EH (cell line): Measurements from ENCODE around the gene SNX11.
"Not testable (repeated sequence)": the region's sequence is repeated elsewhere in the genome, so short reads cannot be mapped to it uniquely, and the experiment has no call there.

Source experiments
- DNase-seq: peaks from one replicate; pipeline ENCODE4 v3.0.0-alpha.2; 2015; ENCODE audit warnings: low read depth

Gene SNX11

GRCh38 chr17:48107137-48108055 lies at the start of gene SNX11:
SNX11 (plus strand) TSS chr17:48107766; CDS start chr17:48112044, 4,278 bp downstream.
- peak; percentile 89 for DNase-seq

GRCh38 chr17:48058393-48059124 lies 49.0 kb upstream of the SNX11 start:
- no peak for DNase-seq

GRCh38 chr17:48059125-48059668 lies 48.4 kb upstream of the SNX11 start:
- DNase-seq: no peak

GRCh38 chr17:48060249-48060648 lies 47.3 kb upstream of the SNX11 start:
- DNase-seq: no peak

- DNase-seq: no peak
Observed at GRCh38 chr17:48062273-48062672, 45.3 kb upstream of the SNX11 start.

GRCh38 chr17:48064638-48065037 lies 42.9 kb upstream of the SNX11 start:
- DNase-seq: no peak

- DNase-seq: no peak
Observed at GRCh38 chr17:48066192-48066591, 41.4 kb upstream of the SNX11 start.

- DNase-seq: no peak
Observed at GRCh38 chr17:48066656-48067055, 40.9 kb upstream of the SNX11 start.

GRCh38 chr17:48067245-48067644 lies 40.3 kb upstream of the SNX11 start:
- DNase-seq: no peak

GRCh38 chr17:48067808-48068207 lies 39.8 kb upstream of the SNX11 start:
- DNase-seq: peak; percentile 38

- peak; percentile 83 for DNase-seq
Observed at GRCh38 chr17:48068491-48068961, 39.0 kb upstream of the SNX11 start.

- no peak for DNase-seq
Observed at GRCh38 chr17:48070195-48070594, 37.4 kb upstream of the SNX11 start.

GRCh38 chr17:48071654-48072053 lies 35.9 kb upstream of the SNX11 start:
- no peak for DNase-seq

GRCh38 chr17:48072811-48073210 lies 34.8 kb upstream of the SNX11 start:
- not testable (repeated sequence) for DNase-seq

GRCh38 chr17:48073566-48074094 lies 33.9 kb upstream of the SNX11 start:
- not testable (repeated sequence) for DNase-seq

GRCh38 chr17:48074322-48075081 lies 33.1 kb upstream of the SNX11 start:
- peak; percentile 83 for DNase-seq

- not testable (repeated sequence) for DNase-seq
Observed at GRCh38 chr17:48077152-48077551, 30.4 kb upstream of the SNX11 start.

GRCh38 chr17:48081858-48082257 lies 25.7 kb upstream of the SNX11 start:
- no peak for DNase-seq

GRCh38 chr17:48084932-48085331 lies 22.6 kb upstream of the SNX11 start:
- no peak for DNase-seq

GRCh38 chr17:48093341-48094045 lies 14.1 kb upstream of the SNX11 start:
- DNase-seq: no peak

- no peak for DNase-seq
Observed at GRCh38 chr17:48095611-48096010, 12.0 kb upstream of the SNX11 start.
